HepG2 (cell line): ENCODE results near the gene SLC48A1. TPM values are rescaled to one million over a fixed set of nuclear protein-coding genes. Genes with fewer than 3 reads are reported as not detected.
A peak's percentile ranks its signal among the peaks of the same experiment; 100 is the strongest.

ENCODE experiments used
- ATAC-seq: fragments of 200-7000 bp; cut with Tn5 transposase; 3 replicates; pipeline ENCODE4 v1.9.1; 2020; ENCODE audit warnings: mild to moderate bottlenecking, moderate library complexity
- BruUV-seq: library from RNA; stranded (reverse); fragments of 400-500 nt; replicated peaks from 2 replicates; lab custom pipeline; 2021; lab: Mats Ljungman, UMichigan
- CTCF ChIA-PET: fragments of 300-600 bp; formaldehyde crosslinking; extraction: SDS; loops from one replicate; lab custom pipeline; 2021; ENCODE audit warnings: low total read pairs, inconsistent platforms, low intra/inter-chr PET ratio; lab: Yijun Ruan, JAX
- POLR2A ChIA-PET: fragments of 350-600 bp; sonication (Branson Sonifier 250); formaldehyde crosslinking; loops from one replicate; lab custom pipeline; 2020; ENCODE audit warnings: antibody characterized with exemption, inconsistent platforms; lab: Yijun Ruan, JAX
- DNase-seq: peaks from one replicate; pipeline ENCODE4 v3.0.0-alpha.2; 2015; ENCODE audit warnings: low spot score
- FAIRE-seq: peaks from 3 replicates; lab custom pipeline; 2011; peaks lifted over from hg19 to GRCh38; lab: Jason Lieb, UNC
- H2AFZ ChIP-seq: one replicate; pipeline ENCODE4 v1.6.1; 2011; ENCODE audit warnings: low read length, inconsistent platforms
- H3K27ac ChIP-seq: fragments of 300-600 bp; 3 replicates; pipeline ENCODE4 v1.8.0; 2011; ENCODE audit warnings: mixed run types, mild to moderate bottlenecking, mixed read lengths, low read length, inconsistent platforms; ENCODE audit not compliant: insufficient read depth; ENCODE audit errors: extremely low read length
- H3K27me3 ChIP-seq, 2 experiments: fragments of 200-600 bp in 1 of 2; 2 replicates in 1 of 2; 3 replicates in 1 of 2; pipeline versions ENCODE4 v1.6.0 to v1.8.0; 2011; ENCODE audit warnings: low read length in 2 of 2, mild to moderate bottlenecking in 2 of 2, moderate library complexity in 2 of 2, inconsistent platforms in 1 of 2; ENCODE audit not compliant: insufficient read depth in 2 of 2, control insufficient read depth in 1 of 2
- H3K36me3 ChIP-seq, 2 experiments: fragments of 200-600 bp in 1 of 2; replicated peaks in 1 of 2; 2 replicates in 1 of 2; 3 replicates in 1 of 2; pipeline versions ENCODE4 v1.5.1 to v1.8.0; 2011; ENCODE audit warnings: low read length in 2 of 2, inconsistent platforms in 1 of 2; ENCODE audit not compliant: insufficient read depth in 2 of 2, control insufficient read depth in 1 of 2
- H3K4me1 ChIP-seq: 2 replicates; pipeline ENCODE4 v1.5.1; 2012; ENCODE audit warnings: low read length, inconsistent platforms; ENCODE audit not compliant: insufficient read depth
- H3K4me2 ChIP-seq: 2 replicates; pipeline ENCODE4 v1.6.0; 2011; ENCODE audit warnings: low read depth, low read length, inconsistent platforms
- H3K4me3 ChIP-seq, 3 experiments: fragments of 200-600 bp in 1 of 3; sonication (generic), shearing (Covaris generic) in 1 of 3; replicated peaks in 1 of 3; 2 replicates each; pipeline ENCODE4 v1.5.1; 2011 to 2016; ENCODE audit warnings: low read length in 3 of 3, inconsistent platforms in 2 of 3, low read depth in 2 of 3, mild to moderate bottlenecking in 2 of 3, control low read depth in 1 of 3, mixed read lengths in 1 of 3; ENCODE audit not compliant: insufficient read depth in 1 of 3
- H3K79me2 ChIP-seq: one replicate; pipeline ENCODE4 v1.6.1; 2011; ENCODE audit warnings: low read length, inconsistent platforms; ENCODE audit not compliant: insufficient read depth
- H3K9ac ChIP-seq: 2 replicates; pipeline ENCODE4 v1.6.0; 2011; ENCODE audit warnings: mild to moderate bottlenecking, low read depth, low read length, inconsistent platforms; ENCODE audit not compliant: insufficient read depth
- H3K9me3 ChIP-seq: 2 replicates; pipeline ENCODE4 v1.5.1; 2012; ENCODE audit warnings: mild to moderate bottlenecking, low read length
- H4K20me1 ChIP-seq: 2 replicates; pipeline ENCODE4 v1.6.0; 2011; ENCODE audit warnings: inconsistent platforms, mild to moderate bottlenecking, low read length, moderate library complexity; ENCODE audit not compliant: insufficient read depth
- CHCHD3 ChIP-seq: sonication (generic); formaldehyde crosslinking; IDR thresholded peaks from 2 replicates; pipeline ENCODE4 v1.8.0; 2022; ENCODE audit warnings: mild to moderate bottlenecking, missing genetic modification reagents, moderate library complexity
- GTF3A ChIP-seq: sonication (generic); formaldehyde crosslinking; conservative IDR thresholded peaks from 2 replicates; pipeline ENCODE4 v1.4.0; 2020; ENCODE audit warnings: mild to moderate bottlenecking, missing genetic modification reagents
- HMG20B ChIP-seq: conservative IDR thresholded peaks from 2 replicates; pipeline ENCODE4 v1.6.1; 2016; ENCODE audit warnings: missing genetic modification reagents, missing compliant biosample characterization
- HNRNPLL ChIP-seq: fragments of 200-400 bp; formaldehyde crosslinking; IDR thresholded peaks from 2 replicates; pipeline ENCODE4 v1.6.1; 2017; ENCODE audit warnings: mild to moderate bottlenecking, low read depth, low read length; ENCODE audit not compliant: poor library complexity, severe bottlenecking
- IKZF4 ChIP-seq: sonication (generic); formaldehyde crosslinking; IDR thresholded peaks from 2 replicates; pipeline ENCODE4 v1.5.1; 2020; ENCODE audit warnings: borderline replicate concordance, mild to moderate bottlenecking, low read depth, missing genetic modification reagents; ENCODE audit errors: not compliant biosample characterization
- NCOR1 ChIP-seq: fragments of 200-600 bp; sonication (generic); IDR thresholded peaks from 2 replicates; pipeline ENCODE4 v1.7.0; 2017; ENCODE audit warnings: antibody characterized with exemption, low read length, borderline replicate concordance
- NFE2L2 ChIP-seq: fragments of 150-350 bp; IDR thresholded peaks from 2 replicates; pipeline ENCODE4 v1.6.1; 2014; ENCODE audit warnings: low read length
- NFYC ChIP-seq: IDR thresholded peaks from 2 replicates; pipeline ENCODE4 v1.6.1; 2016; ENCODE audit warnings: missing genetic modification reagents, missing compliant biosample characterization
- PAF1 ChIP-seq: IDR thresholded peaks from 2 replicates; pipeline ENCODE4 v1.6.1; 2016; ENCODE audit warnings: missing genetic modification reagents, missing compliant biosample characterization
- RFX1 ChIP-seq: fragments of 450-650 bp; IDR thresholded peaks from 2 replicates; pipeline ENCODE4 v1.6.1; 2017
- ZBTB21 ChIP-seq: sonication (generic); formaldehyde crosslinking; IDR thresholded peaks from 2 replicates; pipeline ENCODE4 v1.4.0; 2020; ENCODE audit warnings: missing genetic modification reagents
- ZSCAN31 ChIP-seq: sonication (generic); formaldehyde crosslinking; IDR thresholded peaks from 2 replicates; pipeline ENCODE4 v1.5.0; 2020; ENCODE audit warnings: low read depth, mild to moderate bottlenecking, missing genetic modification reagents
- ZZZ3 ChIP-seq: sonication (generic); formaldehyde crosslinking; IDR thresholded peaks from 2 replicates; pipeline ENCODE4 v1.4.0; 2020; ENCODE audit warnings: missing genetic modification reagents, mild to moderate bottlenecking, borderline replicate concordance
- WGBS: methylation state at CpG from one replicate; pipeline ENCODE4 v1.1.6; 2017; ENCODE audit warnings: low lambda C conversion rate; 5-methylcytosine and 5-hydroxymethylcytosine counted together
- in situ Hi-C: cut with HindIII; loops from 2 replicates; pipeline ENCODE4 v1.10.0; 2017; ENCODE audit warnings: low pct_unique_long_range_greater_than_20kb; ENCODE audit not compliant: extremely low pct_ligation_motif_present
- intact Hi-C: fragments of 100-400 bp; cut with micrococcal nuclease; formaldehyde crosslinking; loops from one replicate; pipeline ENCODE4 v1.10.0; 2022; ENCODE audit not compliant: unreplicated experiment
- polyA plus RNA-seq, 8 experiments: library from polyadenylated mRNA; depleted of rRNA in 3 of 8; stranded (reverse) in 7 of 8; unstranded in 1 of 8; fragments of >200 nt; fragmentation: Illumina TruSeq in 4 of 8; extraction: Trizol in 4 of 8; gene quantifications; 2 replicates each; pipeline versions ENCODE4 v1.2.1 to v1.2.3, GENCODE V29; 2011 to 2016; ENCODE audit warnings: low read depth in 4 of 8, missing spikeins in 1 of 8, mixed read lengths in 1 of 8; ENCODE audit not compliant: insufficient read depth in 1 of 8
- total RNA-seq, 5 experiments: library from RNA; depleted of rRNA; stranded (reverse); fragments of >200 nt; fragmentation: Illumina TruSeq; extraction: Trizol; gene quantifications; 2 replicates each; pipeline ENCODE4 v1.2.3, GENCODE V29; 2016; ENCODE audit warnings: low read depth in 1 of 5
- TF ChIP-seq, protein P1 (sequence below): sonication (generic); formaldehyde crosslinking; IDR thresholded peaks from 2 replicates; pipeline ENCODE4 v1.8.0; 2022; ENCODE audit warnings: missing genetic modification reagents, mild to moderate bottlenecking, moderate library complexity, borderline replicate concordance
- TF ChIP-seq, protein P2 (sequence below): sonication (generic); formaldehyde crosslinking; IDR thresholded peaks from 2 replicates; pipeline ENCODE4 v1.8.1; 2023; ENCODE audit warnings: missing genetic modification reagents, mild to moderate bottlenecking, borderline replicate concordance
- TF ChIP-seq, protein P3 (sequence below): sonication (generic); formaldehyde crosslinking; IDR thresholded peaks from 2 replicates; pipeline ENCODE4 v1.8.1; 2023; ENCODE audit warnings: mild to moderate bottlenecking, inconsistent platforms, moderate library complexity, missing genetic modification reagents, borderline replicate concordance

The SLC48A1 gene
- total and polyA plus RNA-seq, 2 of the 13 experiments (the other 11 are each of a cell fraction or from before 2014, with no cell fraction given): 2.2 to 3.7 TPM

DNA sequence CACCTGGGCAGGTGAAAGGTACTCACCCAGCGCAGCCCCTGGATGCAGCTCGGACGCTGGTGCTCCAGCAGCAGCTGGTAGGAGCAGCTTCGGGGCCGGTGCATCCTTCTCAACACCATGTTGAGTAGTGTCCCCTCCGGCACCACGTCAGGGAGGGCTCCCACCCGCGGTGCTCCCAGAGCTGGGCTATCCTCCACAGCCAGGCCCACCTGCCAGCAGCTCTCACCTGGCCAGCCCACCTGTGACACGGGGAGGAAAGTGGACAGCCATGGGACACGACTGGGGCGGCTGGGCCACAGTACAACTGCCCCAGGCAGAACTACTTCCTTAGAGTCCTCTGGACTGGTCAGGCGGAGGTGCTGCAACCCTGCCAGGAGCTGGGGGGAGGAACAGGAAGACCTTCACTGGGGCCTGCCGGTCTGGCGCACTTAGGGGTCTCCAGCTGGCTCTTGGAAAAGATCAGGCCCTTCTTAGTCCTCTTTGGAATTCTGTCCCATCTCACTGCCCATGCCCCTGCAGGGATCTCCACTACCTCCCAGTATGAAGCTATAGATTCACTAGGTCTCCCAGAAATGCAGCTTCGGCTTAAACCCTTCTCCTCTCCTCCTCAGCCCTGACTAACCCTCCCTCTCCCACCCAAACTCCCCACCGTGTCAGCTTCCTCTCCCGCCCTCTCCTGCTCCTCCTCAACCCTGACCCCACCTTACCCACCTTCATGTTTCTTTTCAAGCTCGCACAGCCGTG, 15.0 kb upstream of the SLC48A1 start:
- TF ChIP-seq NFYC (CRISPR knock-in tag) (no peak), HMG20B (CRISPR knock-in tag) (no peak), RFX1 (no peak), IKZF4 (no peak), ZZZ3 (CRISPR knock-in tag) (no peak), NCOR1 (no peak), PAF1 (CRISPR knock-in tag) (no peak), NFE2L2 (no peak), ZBTB21 (CRISPR knock-in tag) (no peak), ZSCAN31 (CRISPR knock-in tag) (no peak), HNRNPLL (no peak), CHCHD3 (CRISPR knock-in tag) (no peak), GTF3A (CRISPR knock-in tag) (no peak)
- TF ChIP-seq, protein P1, sequence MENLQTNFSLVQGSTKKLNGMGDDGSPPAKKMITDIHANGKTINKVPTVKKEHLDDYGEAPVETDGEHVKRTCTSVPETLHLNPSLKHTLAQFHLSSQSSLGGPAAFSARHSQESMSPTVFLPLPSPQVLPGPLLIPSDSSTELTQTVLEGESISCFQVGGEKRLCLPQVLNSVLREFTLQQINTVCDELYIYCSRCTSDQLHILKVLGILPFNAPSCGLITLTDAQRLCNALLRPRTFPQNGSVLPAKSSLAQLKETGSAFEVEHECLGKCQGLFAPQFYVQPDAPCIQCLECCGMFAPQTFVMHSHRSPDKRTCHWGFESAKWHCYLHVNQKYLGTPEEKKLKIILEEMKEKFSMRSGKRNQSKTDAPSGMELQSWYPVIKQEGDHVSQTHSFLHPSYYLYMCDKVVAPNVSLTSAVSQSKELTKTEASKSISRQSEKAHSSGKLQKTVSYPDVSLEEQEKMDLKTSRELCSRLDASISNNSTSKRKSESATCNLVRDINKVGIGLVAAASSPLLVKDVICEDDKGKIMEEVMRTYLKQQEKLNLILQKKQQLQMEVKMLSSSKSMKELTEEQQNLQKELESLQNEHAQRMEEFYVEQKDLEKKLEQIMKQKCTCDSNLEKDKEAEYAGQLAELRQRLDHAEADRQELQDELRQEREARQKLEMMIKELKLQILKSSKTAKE (CRISPR knock-in tag): no peak
- TF ChIP-seq, protein P2, sequence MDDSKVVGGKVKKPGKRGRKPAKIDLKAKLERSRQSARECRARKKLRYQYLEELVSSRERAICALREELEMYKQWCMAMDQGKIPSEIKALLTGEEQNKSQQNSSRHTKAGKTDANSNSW (CRISPR knock-in tag): no peak
- TF ChIP-seq, protein P3, sequence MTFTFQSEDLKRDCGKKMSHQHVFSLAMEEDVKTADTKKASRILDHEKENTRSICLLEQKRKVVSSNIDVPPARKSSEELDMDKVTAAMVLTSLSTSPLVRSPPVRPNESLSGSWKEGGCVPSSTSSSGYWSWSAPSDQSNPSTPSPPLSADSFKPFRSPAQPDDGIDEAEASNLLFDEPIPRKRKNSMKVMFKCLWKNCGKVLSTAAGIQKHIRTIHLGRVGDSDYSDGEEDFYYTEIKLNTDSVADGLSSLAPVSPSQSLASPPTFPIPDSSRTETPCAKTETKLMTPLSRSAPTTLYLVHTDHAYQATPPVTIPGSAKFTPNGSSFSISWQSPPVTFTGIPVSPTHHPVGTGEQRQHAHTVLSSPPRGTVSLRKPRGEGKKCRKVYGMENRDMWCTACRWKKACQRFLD (CRISPR knock-in tag): no peak
- 18% methylated on average over 5 of the region's 20 CpGs for WGBS
- peak overlapping the region; percentile 83 for H3K4me2 ChIP-seq
- FAIRE-seq (no peak), DNase-seq (no peak), ATAC-seq (peak; percentile 9)
- ChIA-PET CTCF (interaction anchor here (1.4 to 2.4 kb wide), 2 partner anchors 16 to 80 kb away, joined by 3 to 14 read pairs; no protein-coding TSS in a partner anchor), POLR2A (interaction anchor here (2.4 kb wide), 1 partner anchor 15 kb away, joined by 6 read pairs; the partner anchor contains the start of gene SLC48A1)
- no peaks in the 10 kb centered on the region for H4K20me1 ChIP-seq
- peaks cover 4 to 44% of the 10 kb centered on the region in 2 experiments; a peak in 4 of 5 replicates for H3K27me3 ChIP-seq
- peak overlapping the region in 1 of 3 experiments; percentile 75; a peak in 1 of 6 replicates for H3K4me3 ChIP-seq
- no peaks in the 10 kb centered on the region for H3K9me3 ChIP-seq
- H3K27ac ChIP-seq: no peak overlapping the region
- no peak overlapping the region for H3K9ac ChIP-seq
- H3K79me2 ChIP-seq: no peaks in the 10 kb centered on the region
- H2AFZ ChIP-seq: no peak overlapping the region
- BruUV-seq: no TSS peak
- intact Hi-C loops (no loop called here), in situ Hi-C loops (no loop called here)
- H3K36me3 ChIP-seq: no peaks in the 10 kb centered on the region
- H3K4me1 ChIP-seq: peaks cover 25% of the 10 kb centered on the region
